Epithelial cell of proximal tubule (primary cell): ENCODE results near the gene ZFR. TPM values are rescaled to one million over a fixed set of nuclear protein-coding genes. Genes with fewer than 3 reads are reported as not detected.

Source experiments
- DNase-seq: peaks from one replicate; pipeline ENCODE4 v3.0.0-alpha.2; 2011; ENCODE audit warnings: low read depth
- H3K4me3 ChIP-seq: 2 replicates; pipeline ENCODE4 v1.5.1; 2011; ENCODE audit warnings: low read depth, mild to moderate bottlenecking, low read length
- total RNA-seq: library from RNA; depleted of rRNA; stranded (reverse); fragments of >200 nt; gene quantifications from 2 replicates; pipeline ENCODE4 v1.2.3, GENCODE V29; 2015
- TF ChIP-seq, protein P1 (sequence below): conservative IDR thresholded peaks from 2 replicates; pipeline ENCODE4 v1.5.1; 2012; ENCODE audit warnings: low read depth, mild to moderate bottlenecking, low read length

Gene ZFR
- total RNA-seq, 1 donor from 2014 or later = 38.6 TPM

DNA sequence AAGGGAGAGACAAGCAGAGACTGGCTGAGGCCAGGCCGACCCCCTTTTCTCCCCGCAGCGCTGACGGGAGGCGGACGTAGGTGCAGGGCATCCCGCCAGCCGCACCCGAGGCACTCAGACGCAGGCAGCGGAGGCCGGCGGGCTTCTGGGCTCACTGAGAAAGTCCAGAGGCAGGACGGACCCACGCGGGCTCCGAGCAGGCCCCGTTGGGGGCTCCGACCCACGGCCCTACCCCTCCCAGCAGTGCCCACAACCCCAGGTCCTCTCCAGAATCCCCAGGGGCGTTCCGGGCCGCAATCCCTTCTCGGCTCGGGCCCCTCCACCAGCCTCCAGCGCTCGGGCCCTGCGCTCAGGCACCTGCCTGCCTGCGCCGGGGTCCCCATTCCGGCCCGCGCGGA, 132.3 kb downstream of the ZFR start:
- TF ChIP-seq, protein P1, sequence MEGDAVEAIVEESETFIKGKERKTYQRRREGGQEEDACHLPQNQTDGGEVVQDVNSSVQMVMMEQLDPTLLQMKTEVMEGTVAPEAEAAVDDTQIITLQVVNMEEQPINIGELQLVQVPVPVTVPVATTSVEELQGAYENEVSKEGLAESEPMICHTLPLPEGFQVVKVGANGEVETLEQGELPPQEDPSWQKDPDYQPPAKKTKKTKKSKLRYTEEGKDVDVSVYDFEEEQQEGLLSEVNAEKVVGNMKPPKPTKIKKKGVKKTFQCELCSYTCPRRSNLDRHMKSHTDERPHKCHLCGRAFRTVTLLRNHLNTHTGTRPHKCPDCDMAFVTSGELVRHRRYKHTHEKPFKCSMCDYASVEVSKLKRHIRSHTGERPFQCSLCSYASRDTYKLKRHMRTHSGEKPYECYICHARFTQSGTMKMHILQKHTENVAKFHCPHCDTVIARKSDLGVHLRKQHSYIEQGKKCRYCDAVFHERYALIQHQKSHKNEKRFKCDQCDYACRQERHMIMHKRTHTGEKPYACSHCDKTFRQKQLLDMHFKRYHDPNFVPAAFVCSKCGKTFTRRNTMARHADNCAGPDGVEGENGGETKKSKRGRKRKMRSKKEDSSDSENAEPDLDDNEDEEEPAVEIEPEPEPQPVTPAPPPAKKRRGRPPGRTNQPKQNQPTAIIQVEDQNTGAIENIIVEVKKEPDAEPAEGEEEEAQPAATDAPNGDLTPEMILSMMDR = no peak

DNA sequence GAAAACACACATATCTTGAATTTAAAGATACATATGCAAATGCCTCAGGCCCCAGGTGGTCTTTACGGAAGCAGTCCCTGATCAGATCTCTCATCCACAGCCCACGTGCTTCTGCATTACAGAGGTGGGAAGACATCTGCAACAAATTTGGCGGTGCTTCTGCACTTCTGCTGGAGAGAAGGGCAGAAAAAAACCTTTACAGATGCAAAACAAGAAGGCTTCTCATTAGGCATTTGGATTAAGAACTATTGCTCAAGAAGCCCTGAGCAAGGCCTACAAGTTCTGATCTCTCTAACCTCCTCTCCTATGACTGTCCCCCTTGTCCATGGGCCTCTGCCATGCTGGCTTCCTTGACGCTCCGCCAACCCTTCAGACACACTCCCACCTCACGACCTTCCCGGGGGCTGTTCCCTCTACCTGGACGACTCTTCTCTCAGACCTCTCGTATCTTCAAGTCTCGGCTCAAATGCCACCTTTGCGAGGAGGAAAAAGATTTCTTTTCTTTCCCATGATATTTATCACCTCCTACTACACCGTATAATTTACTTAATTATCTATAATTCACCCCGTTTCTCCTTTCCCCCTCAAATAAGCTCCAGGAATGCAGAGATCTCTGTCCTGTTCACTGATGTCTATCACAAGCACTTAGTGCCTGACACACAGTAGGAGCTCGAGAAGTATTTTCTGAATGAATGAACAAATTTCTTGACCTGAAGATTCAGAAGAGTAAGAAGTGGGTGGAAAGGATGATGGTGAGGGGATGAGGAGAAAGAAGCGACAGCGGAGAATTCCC, 132.9 kb downstream of the ZFR start:
- no peak for DNase-seq
- H3K4me3 ChIP-seq = peak overlapping the region; percentile 87
- TF ChIP-seq, protein P1 = no peak

More for the DNA sequence above, 132.3 kb downstream of the ZFR start:
- peak overlapping the region; percentile 87 for H3K4me3 ChIP-seq
- no peak for DNase-seq

DNA sequence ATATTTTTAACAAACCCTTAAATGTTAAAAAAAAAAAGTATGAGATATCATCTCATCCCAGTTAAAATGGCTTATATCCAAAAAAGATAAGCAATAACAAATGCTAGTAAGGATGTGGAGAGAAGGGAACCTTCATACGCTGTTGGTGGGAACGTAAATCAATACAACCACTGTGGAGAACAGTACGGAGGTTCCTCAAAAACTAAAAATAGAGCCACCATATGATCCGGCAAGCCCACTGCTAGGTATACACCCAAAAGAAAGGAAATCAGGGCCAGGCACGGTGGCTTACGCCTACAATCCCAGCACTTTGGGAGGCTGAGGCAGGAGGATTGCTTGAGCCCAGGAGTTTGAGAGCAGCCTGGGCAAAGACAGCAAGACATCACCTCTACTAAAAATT, 134.8 kb downstream of the ZFR start:
- H3K4me3 ChIP-seq = no peak overlapping the region
- TF ChIP-seq, protein P1 = no peak
- no peak for DNase-seq

DNA sequence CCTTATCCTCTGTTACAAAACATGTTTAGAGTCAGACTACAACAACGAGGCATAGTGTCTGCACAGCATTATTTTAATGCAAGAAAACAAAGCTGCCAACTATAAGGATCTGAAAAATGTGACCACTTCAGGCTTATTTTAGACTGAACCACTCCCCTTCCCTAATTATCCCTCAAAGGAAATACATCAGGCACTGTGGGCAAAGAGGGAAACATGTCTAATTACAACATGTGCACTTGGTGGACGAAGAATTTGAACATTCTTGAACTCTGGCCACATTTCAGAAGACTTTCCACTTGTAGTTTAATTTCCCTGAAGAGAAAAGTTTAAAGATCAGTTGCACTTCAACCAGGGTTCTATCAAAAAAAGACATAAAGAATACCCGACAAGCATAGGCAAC, 135.6 kb downstream of the ZFR start:
- TF ChIP-seq, protein P1 = no peak
- H3K4me3 ChIP-seq = no peak overlapping the region
- no peak for DNase-seq

DNA sequence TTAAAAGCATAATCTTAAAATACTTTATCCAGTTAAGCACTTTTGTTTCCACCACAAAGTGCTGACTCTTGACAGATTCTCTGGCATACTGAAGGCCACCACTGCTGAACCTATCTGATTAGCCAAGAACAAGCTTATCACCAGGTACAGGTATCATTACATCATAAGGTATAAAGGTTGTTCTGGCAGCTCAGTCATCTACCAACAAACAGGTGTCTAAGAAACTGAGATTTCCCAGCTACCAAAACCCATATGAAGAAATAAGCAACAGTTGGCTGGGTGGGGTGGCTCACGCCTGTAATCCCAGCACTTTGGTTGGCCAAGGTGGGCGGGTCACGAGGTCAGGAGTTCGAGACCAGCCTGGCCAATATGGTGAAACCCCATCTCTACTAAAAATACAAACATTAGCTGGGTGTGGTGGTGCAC, 136.8 kb downstream of the ZFR start:
- no peak for DNase-seq
- no peak overlapping the region for H3K4me3 ChIP-seq
- TF ChIP-seq, protein P1 = no peak

DNA sequence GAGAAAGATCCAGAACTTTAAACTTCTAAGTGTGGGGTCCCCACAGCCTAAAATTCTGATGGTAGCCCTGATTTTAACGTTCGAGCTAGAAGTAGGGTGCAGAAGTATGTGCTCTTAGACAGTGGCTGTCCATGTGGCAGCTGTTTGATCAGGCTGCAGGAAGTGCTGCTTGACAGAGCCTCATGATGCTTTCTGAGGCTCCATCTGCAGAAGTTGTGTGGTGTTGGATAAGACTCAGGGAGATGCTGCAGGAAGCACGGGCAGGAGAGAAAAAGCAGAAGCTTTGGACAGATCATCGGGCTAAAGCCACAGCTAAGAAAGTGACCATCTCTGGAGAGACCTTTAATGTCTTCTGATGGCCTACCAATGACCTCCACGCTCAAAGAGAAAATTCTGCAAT, 139.9 kb downstream of the ZFR start:
- no peak overlapping the region for H3K4me3 ChIP-seq
- DNase-seq = no peak
- TF ChIP-seq, protein P1 = no peak

Other genes starting within 250 kb of the ZFR start
- gene MTMR12, start 131.8 kb downstream of the ZFR start, total RNA-seq = 19.1 and 19.8 TPM in 2 replicates
- 203 and 418 TPM in 2 replicates for gene SUB1, start 140.8 kb upstream of the ZFR start, total RNA-seq